K562 (cell line): Measurements from ENCODE around the gene NOL11. TPM values are rescaled to one million over a fixed set of nuclear protein-coding genes. Genes with fewer than 3 reads are reported as not detected.
A peak's percentile ranks its signal among the peaks of the same experiment; 100 is the strongest.

Experiments used
- ATAC-seq: fragments of 200-7000 bp; cut with Tn5 transposase; 3 replicates; pipeline ENCODE4 v1.9.1; 2020; ENCODE audit warnings: moderate library complexity
- BruUV-seq: library from RNA; stranded (reverse); fragments of 400-500 nt; replicated peaks from 2 replicates; lab custom pipeline; 2021; lab: Mats Ljungman, UMichigan
- CTCF ChIA-PET: fragments of 300-600 bp; formaldehyde crosslinking; extraction: SDS; loops from one replicate; lab custom pipeline; 2021; ENCODE audit warnings: low intra/inter-chr PET ratio; lab: Yijun Ruan, JAX
- POLR2A ChIA-PET: fragments of 300-600, 350-650 bp; sonication (Branson Sonifier 250); formaldehyde crosslinking; extraction: SDS; loops from one replicate; lab custom pipeline; 2021; ENCODE audit warnings: antibody characterized with exemption, inconsistent platforms; lab: Yijun Ruan, JAX
- DNase-seq, 4 experiments: peaks; one replicate each; pipeline versions ENCODE4 v3.0.0 to v3.0.0-alpha.2; 2011 to 2018; ENCODE audit warnings: low spot score in 3 of 4, mixed read lengths in 3 of 4; ENCODE audit errors: extremely low read depth in 1 of 4
- FAIRE-seq: peaks from 2 replicates; lab custom pipeline; 2011; peaks lifted over from hg19 to GRCh38; lab: Jason Lieb, UNC
- H2AFZ ChIP-seq: 2 replicates; pipeline ENCODE4 v1.6.0; 2011; ENCODE audit warnings: low read depth, low read length, control low read depth, inconsistent platforms
- H3K27ac ChIP-seq: fragments of 200-600 bp; 3 replicates; pipeline ENCODE4 v1.8.0; 2011; ENCODE audit warnings: low read depth, mild to moderate bottlenecking, control low read depth, inconsistent platforms, low read length, moderate library complexity, mixed read lengths; ENCODE audit errors: extremely low read depth
- H3K27me3 ChIP-seq, 2 experiments: fragments of 300-600 bp in 1 of 2; 2 replicates in 1 of 2; 3 replicates in 1 of 2; pipeline versions ENCODE4 v1.6.0 to v1.8.0; 2011; ENCODE audit warnings: inconsistent platforms in 2 of 2, low read length in 2 of 2, mild to moderate bottlenecking in 1 of 2, mixed read lengths in 1 of 2, moderate library complexity in 1 of 2; ENCODE audit not compliant: control insufficient read depth in 2 of 2, insufficient read depth in 2 of 2
- H3K36me3 ChIP-seq: fragments of 300-600 bp; 3 replicates; pipeline ENCODE4 v1.8.0; 2011; ENCODE audit warnings: mild to moderate bottlenecking, low read length, inconsistent platforms; ENCODE audit not compliant: control insufficient read depth, insufficient read depth
- H3K4me1 ChIP-seq, 2 experiments: fragments of 200-600 bp in 1 of 2; replicated peaks in 1 of 2; 2 replicates in 1 of 2; 3 replicates in 1 of 2; pipeline versions ENCODE4 v1.5.1 to v1.8.0; 2011; ENCODE audit warnings: inconsistent platforms in 2 of 2, low read length in 2 of 2, mild to moderate bottlenecking in 1 of 2, mixed read lengths in 1 of 2, moderate library complexity in 1 of 2; ENCODE audit not compliant: control insufficient read depth in 2 of 2, insufficient read depth in 2 of 2
- H3K4me2 ChIP-seq: 2 replicates; pipeline ENCODE4 v1.6.1; 2011; ENCODE audit warnings: low read length, control low read depth, inconsistent platforms, mixed read lengths; ENCODE audit not compliant: insufficient read depth
- H3K4me3 ChIP-seq: fragments of 200-600 bp; sonication (generic), shearing (Covaris generic); 2 replicates; pipeline ENCODE4 v1.5.1; 2016; ENCODE audit warnings: control low read depth, inconsistent platforms
- H3K79me2 ChIP-seq: fragments of 200-600 bp; 3 replicates; pipeline ENCODE4 v1.8.0; 2011; ENCODE audit warnings: low read length, inconsistent platforms; ENCODE audit not compliant: control insufficient read depth, insufficient read depth
- H3K9ac ChIP-seq, 2 experiments: 2 replicates each; pipeline versions ENCODE4 v1.6.0 to v1.6.1; 2011; ENCODE audit warnings: low read depth in 2 of 2, low read length in 2 of 2, control low read depth in 1 of 2, inconsistent platforms in 1 of 2, mild to moderate bottlenecking in 1 of 2, mixed read lengths in 1 of 2; ENCODE audit not compliant: insufficient read depth in 1 of 2
- H3K9me1 ChIP-seq: one replicate; pipeline ENCODE4 v1.6.0; 2011; ENCODE audit warnings: inconsistent platforms, mild to moderate bottlenecking, low read length, moderate library complexity; ENCODE audit not compliant: control insufficient read depth, insufficient read depth
- H3K9me3 ChIP-seq: replicated peaks from 2 replicates; pipeline ENCODE4 v1.5.1; 2011; ENCODE audit warnings: low read depth, low read length, inconsistent platforms; ENCODE audit not compliant: control insufficient read depth, insufficient read depth
- H4K20me1 ChIP-seq: replicated peaks from 2 replicates; pipeline ENCODE4 v1.6.1; 2011; ENCODE audit warnings: low read length, inconsistent platforms, mixed read lengths; ENCODE audit not compliant: control insufficient read depth, insufficient read depth
- CHAMP1 ChIP-seq: fragments of 450-650 bp; IDR thresholded peaks from 2 replicates; pipeline ENCODE4 v1.6.1; 2016; ENCODE audit warnings: mild to moderate bottlenecking
- CREB3 ChIP-seq: fragments of 450-650 bp; conservative IDR thresholded peaks from 2 replicates; pipeline ENCODE4 v1.6.1; 2016; ENCODE audit warnings: missing genetic modification characterization, low read depth, mild to moderate bottlenecking, missing compliant biosample characterization, moderate library complexity
- MCM7 ChIP-seq, 2 experiments: fragments of 450-650 bp; IDR thresholded peaks; 2 replicates each; pipeline ENCODE4 v1.6.1; 2016 to 2018
- NR2C1 ChIP-seq, 2 experiments: fragments of 450-650 bp; IDR thresholded peaks; 2 replicates each; pipeline ENCODE4 v1.6.1; 2017; ENCODE audit warnings: mild to moderate bottlenecking in 2 of 2, antibody characterized with exemption in 1 of 2, inconsistent platforms in 1 of 2, missing compliant biosample characterization in 1 of 2, missing genetic modification characterization in 1 of 2
- PTTG1 ChIP-seq: fragments of 450-650 bp; IDR thresholded peaks from 2 replicates; pipeline ENCODE4 v1.6.1; 2016; ENCODE audit warnings: low read depth, mild to moderate bottlenecking, missing genetic modification characterization, missing compliant biosample characterization
- RBFOX2 ChIP-seq: fragments of 200-400 bp; formaldehyde crosslinking; IDR thresholded peaks from 2 replicates; pipeline ENCODE4 v1.6.1; 2017; ENCODE audit warnings: low read depth, mild to moderate bottlenecking, low read length, moderate library complexity
- SMARCA4 ChIP-seq: fragments of 450-650 bp; IDR thresholded peaks from 2 replicates; pipeline ENCODE4 v1.6.1; 2016
- SMARCA5 ChIP-seq: fragments of 450-650 bp; IDR thresholded peaks from 2 replicates; pipeline ENCODE4 v1.6.1; 2016
- SMARCE1 ChIP-seq: fragments of 450-650 bp; IDR thresholded peaks from 2 replicates; pipeline ENCODE4 v1.7.1; 2016; ENCODE audit warnings: mild to moderate bottlenecking
- THAP7 ChIP-seq: fragments of 250-450 bp; sonication (Bioruptor Pico); IDR thresholded peaks from 2 replicates; pipeline ENCODE4 v1.5.0; 2021
- ZFPM2 ChIP-seq: fragments of 250-450 bp; sonication (Bioruptor Pico); IDR thresholded peaks from 2 replicates; pipeline ENCODE4 v1.5.1; 2022; ENCODE audit warnings: mild to moderate bottlenecking
- ZKSCAN3 ChIP-seq: fragments of 250-450 bp; sonication (Bioruptor Pico); IDR thresholded peaks from 2 replicates; pipeline ENCODE4 v1.4.0; 2020
- ZNF197 ChIP-seq: fragments of 200-800 bp; sonication (Bioruptor generic); IDR thresholded peaks from 2 replicates; pipeline ENCODE4 v1.6.1; 2016; ENCODE audit warnings: low read depth, missing genetic modification characterization, missing compliant biosample characterization
- ZNF354B ChIP-seq: fragments of 250-450 bp; sonication (Bioruptor Pico); IDR thresholded peaks from 2 replicates; pipeline ENCODE4 v1.4.0; 2020
- ZNF696 ChIP-seq: fragments of 250-450 bp; sonication (Bioruptor Pico); conservative IDR thresholded peaks from 2 replicates; pipeline ENCODE4 v1.4.0; 2020; ENCODE audit warnings: mild to moderate bottlenecking, moderate library complexity
- WGBS: fragments of 100-300 bp; shearing (Covaris generic); methylation state at CpG from one replicate; pipeline ENCODE4 v1.1.6; 2016; ENCODE audit warnings: low coverage, mixed read lengths; ENCODE audit not compliant: insufficient coverage; ENCODE audit errors: missing lambda C conversion rate; 5-methylcytosine and 5-hydroxymethylcytosine counted together
- in situ Hi-C: fragments of 300-500 bp; cut with MboI; formaldehyde crosslinking; loops from 4 replicates; pipeline ENCODE4 v1.15.0; 2018; ENCODE audit warnings: inconsistent platforms, mixed read lengths
- intact Hi-C: fragments of 100-400 bp; cut with micrococcal nuclease; formaldehyde crosslinking; loops from 2 replicates; pipeline ENCODE4 v1.14.2; 2022
- polyA plus RNA-seq, 8 experiments: library from polyadenylated mRNA; depleted of rRNA in 4 of 8; stranded (reverse) in 5 of 8; unstranded in 3 of 8; fragments of >200 nt; fragmentation: Nextera tagmentation in 2 of 8; fragmentation: Illumina TruSeq in 1 of 8; extraction: Ambion mirVana in 2 of 8; extraction: Trizol in 1 of 8; gene quantifications; 2 replicates each; pipeline versions ENCODE4 v1.2.1 to v1.2.3, GENCODE V29; 2011 to 2014; ENCODE audit warnings: inconsistent platforms in 1 of 8, missing spikeins in 1 of 8
- total RNA-seq, 7 experiments: library from RNA; depleted of rRNA in 6 of 7; stranded (reverse); fragments of >200 nt in 6 of 7; fragmentation: Illumina TruSeq in 2 of 7; extraction: Trizol in 2 of 7; gene quantifications; 2 replicates each; pipeline versions ENCODE4 v1.2.1 to v1.2.3, GENCODE V29; 2011 to 2021; ENCODE audit warnings: low replicate concordance in 1 of 7

The NOL11 gene
- total and polyA plus RNA-seq, 9 of the 15 experiments (the other 6 are each of a cell fraction or from before 2014, with no cell fraction given) = 61.1 to 175 (median 121) TPM

- TF ChIP-seq ZKSCAN3 (CRISPR knock-in tag) (no peak), SMARCA4 (no peak), THAP7 (no peak), MCM7 (IDR thresholded peaks at IDR 0.05) (no peak), ZFPM2 (CRISPR knock-in tag) (no peak)
Observed at GRCh38 chr17:67747681-67748235, 30.0 kb downstream of the NOL11 start (continued).

GRCh38 chr17:67750067-67750466 is 32.3 kb downstream of the NOL11 start:
- Histone ChIP-seq H2AFZ (no peak overlapping the region), H3K79me2 (no peaks in the 10 kb centered on the region), H3K4me3 (no peak overlapping the region), H3K36me3 (peaks cover 55% of the 10 kb centered on the region), H3K9ac (no peak overlapping the region), H3K4me1 (no peaks in the 10 kb centered on the region; a peak in 1 of 5 replicates), H3K27me3 (no peaks in the 10 kb centered on the region), H3K9me1 (no peaks in the 10 kb centered on the region), H3K4me2 (no peak overlapping the region), H3K9me3 (no peaks in the 10 kb centered on the region), H3K27ac (no peak overlapping the region), H4K20me1 (no peaks in the 10 kb centered on the region)
- intact Hi-C loops (no loop called here), in situ Hi-C loops (no loop called here)
- 82% methylated on average over 3 of the region's 4 CpGs for WGBS
- ChIA-PET POLR2A (interaction anchor here (0.9 kb wide), 1 partner anchor 14 kb away, joined by 3 read pairs; no protein-coding TSS in a partner anchor), CTCF (no interaction called here)
- ATAC-seq (no peak), FAIRE-seq (no peak), DNase-seq (no peak)
- no TSS peak for BruUV-seq
- TF ChIP-seq CREB3 (peak; percentile 62; the same call in 1 of the 2 replicates), PTTG1 (peak; percentile 49; the same call in 1 of the 2 replicates), RBFOX2 (no peak), SMARCE1 (no peak), ZNF696 (CRISPR knock-in tag) (no peak), ZNF354B (CRISPR knock-in tag) (no peak), NR2C1 (IDR thresholded peaks at IDR 0.05) (no peak), NR2C1 (tag; IDR thresholded peaks at IDR 0.05) (peak; percentile 43; the same call in 1 of the 2 replicates), ZNF197 (CRISPR knock-in tag) (0 out of 2 replicates have a peak, but pooled peaks have one; percentile 40), SMARCA5 (no peak), CHAMP1 (no peak)
